SK-N-MC (cell line): ENCODE measurements around the gene GGT6.

ENCODE experiments used
- DNase-seq: peaks from one replicate; pipeline ENCODE4 v3.0.0-alpha.2; 2011; ENCODE audit warnings: low read depth, low spot score
- H3K27ac ChIP-seq: fragments of 200-600 bp; sonication (generic); 2 replicates; pipeline ENCODE4 v1.5.1; 2016; ENCODE audit warnings: mixed run types
- H3K36me3 ChIP-seq: fragments of 200-600 bp; sonication (generic); 2 replicates; pipeline ENCODE4 v1.6.1; 2017; ENCODE audit warnings: antibody characterized with exemption, low read length, mixed read lengths; ENCODE audit not compliant: insufficient read depth
- H3K4me3 ChIP-seq: fragments of 200-600 bp; sonication (generic); 2 replicates; pipeline ENCODE4 v1.5.1; 2016
- H3K9ac ChIP-seq: fragments of 200-600 bp; sonication (generic); 2 replicates; pipeline ENCODE4 v1.8.0; 2017; ENCODE audit warnings: mixed run types, mixed read lengths; ENCODE audit not compliant: insufficient read length
- H3K9me3 ChIP-seq: fragments of 200-600 bp; sonication (generic); 2 replicates; pipeline ENCODE4 v1.6.1; 2017; ENCODE audit warnings: low read depth, mild to moderate bottlenecking, antibody characterized with exemption, low read length, moderate library complexity, mixed read lengths
- EZH2 ChIP-seq: fragments of 200-600 bp; sonication (generic); IDR thresholded peaks from one replicate; pipeline ENCODE4 v1.6.1; 2017; ENCODE audit warnings: antibody characterized with exemption
- FOXP2 ChIP-seq: optimal IDR thresholded peaks from 2 replicates; pipeline ENCODE3; 2011; ENCODE audit warnings: mild to moderate bottlenecking, moderate library complexity; ENCODE audit not compliant: insufficient read depth; ENCODE audit errors: extremely low read length, control extremely low read depth
- POLR2AphosphoS5 ChIP-seq: IDR thresholded peaks from 2 replicates; pipeline ENCODE4 v1.6.1; 2012; ENCODE audit warnings: mild to moderate bottlenecking, low read depth, low read length, borderline replicate concordance

GGT6 gene

DNA sequence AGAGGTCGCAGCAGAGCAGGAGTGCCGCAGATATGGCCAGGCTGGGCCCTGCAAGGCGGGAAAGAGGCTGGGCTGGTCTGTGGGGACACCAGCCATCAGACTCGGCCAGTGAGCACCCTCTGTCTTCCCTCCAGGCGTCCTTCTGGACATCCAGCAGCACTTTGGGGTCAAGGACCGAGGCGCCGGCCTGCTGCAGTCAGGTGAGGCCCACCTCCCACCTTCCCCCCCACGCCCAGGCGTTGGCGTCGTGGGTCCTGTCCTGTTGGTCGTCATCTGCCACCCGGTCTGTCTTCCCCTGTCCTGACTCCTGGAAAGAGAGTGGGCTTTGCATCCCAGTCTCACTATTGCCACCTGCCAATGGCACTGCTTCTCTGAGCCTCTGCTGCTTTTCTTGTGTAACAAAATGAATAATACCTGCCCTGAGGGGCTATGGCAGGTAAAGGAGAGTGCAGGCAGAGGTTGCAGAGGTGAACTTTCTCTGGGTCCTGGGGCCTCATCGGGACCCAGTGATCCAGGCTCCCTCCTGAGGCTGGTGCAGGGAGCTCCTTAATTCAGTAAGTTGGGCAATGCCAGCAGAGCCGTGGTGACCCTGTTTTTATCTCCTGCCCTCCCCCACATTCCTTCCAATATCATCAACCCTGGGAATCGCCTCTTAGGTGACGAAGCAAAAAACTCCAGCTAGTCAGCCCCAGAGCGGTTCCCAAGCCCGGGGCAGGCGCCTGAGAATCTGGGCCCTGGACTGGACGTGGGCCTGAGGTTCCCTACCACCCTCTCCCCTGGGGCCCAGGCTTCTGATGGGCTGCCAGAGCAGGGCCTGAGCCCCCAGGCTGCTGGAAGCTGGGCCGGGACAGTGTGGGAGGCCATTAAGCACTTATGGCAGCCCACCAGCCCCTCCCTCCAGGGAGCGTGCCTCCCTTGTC lies 47.0 kb downstream of the GGT6 start:
- no peak overlapping the region for H3K9ac ChIP-seq

DNA sequence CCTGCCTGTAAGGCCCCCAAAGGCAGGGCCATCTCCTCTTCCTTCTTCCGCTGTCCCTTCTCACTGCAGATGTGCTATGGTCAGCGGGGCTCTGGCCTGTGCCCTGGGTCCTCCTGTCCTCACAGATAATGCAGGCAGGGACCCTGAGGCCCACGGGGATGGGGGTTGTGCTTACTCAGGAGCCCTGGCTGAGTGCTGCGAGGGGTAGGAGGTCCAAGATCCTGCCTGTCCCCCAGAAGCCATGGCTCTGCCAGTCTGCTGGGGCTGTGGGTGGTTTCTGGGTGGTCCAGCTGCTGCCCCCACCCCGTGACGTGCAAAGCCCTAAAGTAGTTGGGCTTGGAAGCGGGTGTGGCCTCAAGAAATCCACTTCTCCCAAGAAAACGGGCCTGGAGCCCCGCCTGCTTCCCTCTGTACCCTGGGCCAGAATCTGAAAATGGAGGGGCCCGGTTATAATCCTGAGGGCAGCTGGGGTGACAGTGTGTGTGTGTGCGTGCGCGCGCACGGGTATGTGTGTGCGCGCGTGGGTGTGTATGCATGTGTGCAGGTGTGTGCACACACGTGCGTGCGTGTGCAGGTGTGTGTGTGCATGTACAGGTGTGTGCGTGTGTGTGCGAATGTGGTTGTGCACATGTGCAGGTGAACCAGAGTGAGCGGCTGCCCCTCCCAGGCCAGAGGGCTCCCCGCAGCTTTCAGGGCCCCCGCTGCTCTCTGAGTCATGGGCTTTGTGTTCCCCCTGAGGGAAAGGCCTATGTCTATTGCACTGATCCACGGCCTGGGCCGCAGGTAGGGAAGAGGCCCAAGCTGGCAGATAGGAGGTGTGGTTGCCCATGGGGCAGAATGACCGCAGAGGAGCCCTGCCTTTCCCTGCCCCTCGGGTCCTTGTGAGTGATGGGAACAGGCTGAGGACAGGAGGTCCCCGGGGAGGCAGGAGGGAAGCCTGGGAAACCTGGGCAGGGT lies 47.9 kb downstream of the GGT6 start:
- Histone ChIP-seq H3K27ac (no peak overlapping the region), H3K4me3 (no peak overlapping the region), H3K9ac (no peak overlapping the region), H3K9me3 (no peaks in the 10 kb centered on the region), H3K36me3 (no peaks in the 10 kb centered on the region)
- no peak for DNase-seq
- TF ChIP-seq EZH2 (no peak), POLR2AphosphoS5 (no peak), FOXP2 (no peak)

More for the DNA sequence above, 47.0 kb downstream of the GGT6 start:
- Histone ChIP-seq H3K36me3 (no peaks in the 10 kb centered on the region), H3K4me3 (no peak overlapping the region), H3K27ac (no peak overlapping the region), H3K9me3 (no peaks in the 10 kb centered on the region)
- TF ChIP-seq POLR2AphosphoS5 (no peak), FOXP2 (no peak), EZH2 (no peak)
- no peak for DNase-seq

DNA sequence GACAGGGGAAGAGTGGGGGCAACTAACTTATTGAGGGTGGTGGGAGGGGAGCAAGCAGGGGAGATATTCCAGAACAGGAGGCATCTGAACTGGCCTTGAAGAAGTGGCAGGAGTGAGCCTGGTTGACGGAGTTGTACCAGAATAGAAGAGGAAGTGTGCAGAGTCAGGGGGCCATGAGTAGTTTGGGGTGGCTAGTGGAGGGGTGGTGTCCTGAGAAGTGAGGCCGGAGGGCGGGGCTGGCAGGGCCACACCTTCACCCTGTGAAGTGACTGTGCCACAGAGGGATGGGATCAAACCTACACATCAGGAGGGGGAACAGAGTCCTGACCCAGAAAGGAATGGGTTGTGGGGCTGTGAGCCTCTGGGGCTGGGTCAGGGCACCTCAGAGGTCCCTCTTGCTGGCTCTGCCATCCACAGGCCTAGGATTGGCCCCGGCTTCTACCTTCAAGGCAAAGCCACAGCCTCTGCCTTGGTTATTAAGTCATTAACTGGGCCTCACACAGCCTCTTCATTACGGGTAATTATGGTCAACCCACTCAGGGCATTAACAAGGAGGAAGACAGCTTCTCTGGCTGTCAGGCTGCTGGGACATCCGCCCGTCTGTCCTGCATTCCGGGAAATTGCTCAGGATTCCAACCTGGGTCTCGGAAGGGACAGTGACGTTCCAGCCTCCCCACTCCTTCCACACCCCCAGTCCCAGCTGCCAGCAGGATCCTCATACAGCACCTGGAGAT lies 49.0 kb downstream of the GGT6 start:
- H3K27ac ChIP-seq: no peak overlapping the region
- no peak for DNase-seq
- no peak overlapping the region for H3K4me3 ChIP-seq
- no peaks in the 10 kb centered on the region for H3K36me3 ChIP-seq
- H3K9ac ChIP-seq: no peak overlapping the region
- no peak for TF ChIP-seq EZH2
- no peak for TF ChIP-seq POLR2AphosphoS5
- no peak for TF ChIP-seq FOXP2
- no peaks in the 10 kb centered on the region for H3K9me3 ChIP-seq

DNA sequence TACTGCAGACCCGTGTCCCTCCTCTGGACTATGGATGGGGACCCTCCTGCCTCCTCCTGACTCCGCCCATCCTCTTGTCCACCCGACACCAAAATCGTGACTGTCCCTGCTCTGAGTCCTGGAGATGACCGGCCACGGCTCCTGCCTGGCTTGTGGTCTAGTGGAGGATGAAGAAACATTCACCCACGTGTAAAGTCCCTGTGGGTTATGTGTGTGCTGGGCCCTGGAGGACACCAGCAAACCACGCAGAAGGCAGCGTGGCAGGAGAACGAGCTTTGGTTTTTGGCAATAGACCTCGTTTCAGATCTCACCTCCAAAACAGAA lies 49.8 kb downstream of the GGT6 start:
- Histone ChIP-seq H3K36me3 (no peaks in the 10 kb centered on the region), H3K9ac (no peak overlapping the region), H3K4me3 (no peak overlapping the region), H3K27ac (no peak overlapping the region), H3K9me3 (no peaks in the 10 kb centered on the region)
- TF ChIP-seq FOXP2 (no peak), POLR2AphosphoS5 (no peak), EZH2 (no peak)
- no peak for DNase-seq

DNA sequence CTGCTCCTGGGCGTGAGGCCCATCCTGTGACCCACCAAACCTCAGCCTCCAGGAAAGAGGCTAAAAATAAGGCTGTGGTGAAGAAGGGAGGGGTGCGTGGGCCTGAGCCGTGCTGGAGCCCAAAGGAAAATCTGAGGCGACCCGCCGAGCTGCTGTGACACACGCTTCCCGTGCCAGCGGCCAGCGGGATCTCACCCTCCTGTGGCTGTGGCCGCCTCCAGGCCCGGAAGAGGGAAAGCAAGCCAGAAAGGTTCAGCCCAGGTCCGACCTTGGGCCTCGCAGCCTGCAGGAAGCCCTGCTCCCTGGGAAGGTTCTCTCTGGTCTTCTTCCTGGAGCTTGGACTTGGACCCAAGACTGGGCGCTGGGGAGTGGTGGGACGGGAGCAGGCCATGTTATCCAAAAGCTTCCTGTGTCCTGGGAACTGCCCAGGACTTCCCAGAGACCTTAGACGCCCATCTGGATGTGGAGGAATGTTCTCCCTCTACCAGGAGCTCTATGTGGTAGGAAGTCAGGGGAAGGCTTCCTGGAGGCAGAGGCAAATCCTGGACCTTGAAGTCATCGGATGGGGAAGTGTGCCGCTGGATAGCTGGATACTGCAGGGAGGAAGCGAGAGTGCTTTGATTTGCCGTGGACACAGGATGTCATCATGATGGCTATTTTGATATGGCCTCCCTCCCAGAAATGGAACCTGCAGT lies 50.3 kb downstream of the GGT6 start:
- TF ChIP-seq FOXP2: no peak
- no peak for TF ChIP-seq POLR2AphosphoS5
- no peak for TF ChIP-seq EZH2
- no peak overlapping the region for H3K27ac ChIP-seq

DNA sequence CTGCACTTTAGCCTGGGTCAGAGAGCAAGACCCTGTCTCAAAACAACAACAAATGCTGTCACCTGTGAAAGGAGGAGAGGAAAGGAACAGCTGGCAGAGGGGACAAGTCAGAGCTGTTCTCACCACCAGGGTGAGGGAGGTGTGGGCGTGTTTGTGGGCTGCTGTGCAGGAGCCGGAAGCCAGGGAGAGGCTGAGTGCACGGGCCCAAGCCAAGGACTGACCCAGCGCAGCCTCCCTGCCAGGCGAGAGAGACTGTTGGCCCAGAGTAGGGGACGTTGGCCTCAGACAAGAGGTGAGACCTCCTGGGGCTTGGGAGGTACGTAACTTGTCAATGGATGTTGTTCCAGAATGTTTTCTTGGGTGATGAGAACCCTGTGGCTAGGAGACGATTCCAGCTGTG lies 51.0 kb downstream of the GGT6 start:
- H3K9ac ChIP-seq: no peak overlapping the region
- no peaks in the 10 kb centered on the region for H3K36me3 ChIP-seq
- no peak overlapping the region for H3K27ac ChIP-seq
- H3K9me3 ChIP-seq: no peaks in the 10 kb centered on the region
- no peak overlapping the region for H3K4me3 ChIP-seq
- no peak for DNase-seq
- TF ChIP-seq FOXP2 (no peak), EZH2 (no peak), POLR2AphosphoS5 (no peak)

More for the DNA sequence above, 50.3 kb downstream of the GGT6 start:
- DNase-seq: no peak
- Histone ChIP-seq H3K4me3 (no peak overlapping the region), H3K9ac (no peak overlapping the region), H3K36me3 (no peaks in the 10 kb centered on the region), H3K9me3 (no peaks in the 10 kb centered on the region)

DNA sequence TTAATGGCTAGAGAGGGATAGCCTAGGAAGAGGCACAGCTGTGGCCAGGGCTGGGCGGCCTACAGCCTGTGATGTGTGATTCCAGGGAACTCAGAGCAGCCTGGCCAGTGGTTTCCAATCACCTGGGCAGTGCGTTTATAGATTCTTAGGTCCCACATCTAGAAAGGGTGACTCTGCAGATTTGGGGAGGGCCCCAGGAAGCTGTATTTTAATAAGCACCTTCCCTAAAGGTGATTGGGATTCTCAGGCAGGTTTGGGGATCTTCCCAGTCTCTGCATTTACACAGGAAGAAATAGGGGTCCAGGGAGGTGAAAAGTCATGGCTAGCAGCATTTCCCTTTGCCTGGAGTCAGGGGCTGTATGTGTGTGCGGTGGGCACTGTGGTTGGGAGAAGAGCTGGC lies 52.2 kb downstream of the GGT6 start:
- H3K27ac ChIP-seq: no peak overlapping the region
- H3K36me3 ChIP-seq: no peaks in the 10 kb centered on the region
- no peak for TF ChIP-seq POLR2AphosphoS5
- no peak for TF ChIP-seq FOXP2
- TF ChIP-seq EZH2: no peak
- no peak for DNase-seq
- no peaks in the 10 kb centered on the region for H3K9me3 ChIP-seq
- no peak overlapping the region for H3K4me3 ChIP-seq
- H3K9ac ChIP-seq: no peak overlapping the region
